CD14-positive monocyte (primary cell): ENCODE results near the gene ST6GALNAC3. TPM values are rescaled to one million over a fixed set of nuclear protein-coding genes. Genes with fewer than 3 reads are reported as not detected.

Experiments used
- DNase-seq, 3 donors: peaks; one replicate each; pipeline ENCODE4 v3.0.0-alpha.2; 2011 to 2022
- H2AFZ ChIP-seq: 2 replicates; pipeline ENCODE4 v1.6.0; 2012; ENCODE audit warnings: mild to moderate bottlenecking, low read depth, low read length, inconsistent platforms; ENCODE audit not compliant: insufficient read depth, poor library complexity, severe bottlenecking
- H3K27ac ChIP-seq, 2 donors: 1 replicate in 1 of 2; 2 replicates in 1 of 2; pipeline ENCODE4 v1.5.1; 2012 to 2013; ENCODE audit warnings: low read length in 2 of 2, control low read depth in 1 of 2, inconsistent platforms in 1 of 2, low read depth in 1 of 2, mild to moderate bottlenecking in 1 of 2
- H3K27me3 ChIP-seq, 2 donors: one replicate each; pipeline versions ENCODE4 v1.6.0 to v1.6.1; 2011 to 2013; ENCODE audit warnings: low read length in 2 of 2; ENCODE audit not compliant: control insufficient read depth in 2 of 2, insufficient read depth in 2 of 2
- H3K36me3 ChIP-seq, 2 donors: replicated peaks in 1 of 2; 1 replicate in 1 of 2; 2 replicates in 1 of 2; pipeline versions ENCODE4 v1.5.1 to v1.6.1; 2012 to 2013; ENCODE audit warnings: low read length in 2 of 2, control low read depth in 1 of 2, inconsistent platforms in 1 of 2, mild to moderate bottlenecking in 1 of 2; ENCODE audit not compliant: insufficient read depth in 2 of 2, control insufficient read depth in 1 of 2
- H3K4me1 ChIP-seq, 2 donors: 1 replicate in 1 of 2; 2 replicates in 1 of 2; pipeline versions ENCODE4 v1.5.1 to v1.6.1; 2012 to 2013; ENCODE audit warnings: low read length in 2 of 2, control low read depth in 1 of 2, inconsistent platforms in 1 of 2, mild to moderate bottlenecking in 1 of 2, moderate library complexity in 1 of 2; ENCODE audit not compliant: insufficient read depth in 2 of 2, control insufficient read depth in 1 of 2
- H3K4me2 ChIP-seq: replicated peaks from 2 replicates; pipeline ENCODE3; 2012; ENCODE audit warnings: low read length, moderate library complexity, mild to moderate bottlenecking; ENCODE audit not compliant: poor library complexity, severe bottlenecking; ENCODE audit errors: extremely low read depth
- H3K4me3 ChIP-seq, 3 experiments: fragments of 200-600 bp in 1 of 3; sonication (generic) in 1 of 3; replicated peaks in 1 of 3; 1 replicate in 2 of 3; 2 replicates in 1 of 3; pipeline ENCODE4 v1.5.1; 2011 to 2013; ENCODE audit warnings: low read length in 3 of 3, mild to moderate bottlenecking in 3 of 3, control low read depth in 2 of 3, low read depth in 2 of 3, inconsistent platforms in 1 of 3, moderate library complexity in 1 of 3
- H3K79me2 ChIP-seq: 2 replicates; pipeline ENCODE4 v1.6.0; 2012; ENCODE audit warnings: mild to moderate bottlenecking, control low read depth, inconsistent platforms, low read length, moderate library complexity; ENCODE audit not compliant: insufficient read depth
- H3K9ac ChIP-seq: 2 replicates; pipeline ENCODE4 v1.6.0; 2017; ENCODE audit warnings: low read length, mild to moderate bottlenecking; ENCODE audit not compliant: insufficient read depth, poor library complexity, severe bottlenecking
- H3K9me3 ChIP-seq, 2 donors: replicated peaks in 1 of 2; 1 replicate in 1 of 2; 2 replicates in 1 of 2; pipeline versions ENCODE4 v1.5.1 to v1.6.1; 2012 to 2013; ENCODE audit warnings: low read length in 2 of 2, control low read depth in 1 of 2; ENCODE audit not compliant: control insufficient read depth in 1 of 2, insufficient read depth in 1 of 2
- H4K20me1 ChIP-seq: 2 replicates; pipeline ENCODE4 v1.6.0; 2012; ENCODE audit warnings: mild to moderate bottlenecking, low read length, control low read depth, moderate library complexity; ENCODE audit not compliant: insufficient read depth
- H3K27ac Mint-ChIP-seq, 7 donors: one replicate each; pipeline ENCODE4 v1.8.0; 2020; ENCODE audit warnings: mild to moderate bottlenecking in 7 of 7, mixed read lengths in 7 of 7, moderate library complexity in 6 of 7, inconsistent platforms in 2 of 7
- H3K27me3 Mint-ChIP-seq, 3 donors: one replicate each; pipeline ENCODE4 v1.8.0; 2021 to 2022; ENCODE audit warnings: low read depth in 3 of 3, mild to moderate bottlenecking in 3 of 3, mixed read lengths in 3 of 3, moderate library complexity in 3 of 3, inconsistent platforms in 1 of 3
- H3K36me3 Mint-ChIP-seq, 2 donors: one replicate each; pipeline ENCODE4 v1.8.0; 2020; ENCODE audit warnings: mixed read lengths in 2 of 2, inconsistent platforms in 1 of 2, mild to moderate bottlenecking in 1 of 2
- H3K4me1 Mint-ChIP-seq: one replicate; pipeline ENCODE4 v1.8.0; 2020; ENCODE audit warnings: mild to moderate bottlenecking, mixed read lengths
- H3K4me3 Mint-ChIP-seq, 2 donors: one replicate each; pipeline ENCODE4 v1.8.0; 2020; ENCODE audit warnings: mild to moderate bottlenecking in 2 of 2, mixed read lengths in 2 of 2, moderate library complexity in 1 of 2
- H3K9me3 Mint-ChIP-seq, 7 donors: one replicate each; pipeline ENCODE4 v1.8.0; 2020 to 2022; ENCODE audit warnings: mixed read lengths in 7 of 7, mild to moderate bottlenecking in 6 of 7, moderate library complexity in 6 of 7, inconsistent platforms in 2 of 7
- WGBS: methylation state at CpG from one replicate; pipeline ENCODE4 v1.1.5; 2013; ENCODE audit warnings: missing lambda C conversion rate; ENCODE audit not compliant: insufficient coverage; 5-methylcytosine and 5-hydroxymethylcytosine counted together
- intact Hi-C, 2 donors: fragments of 100-400 bp; cut with micrococcal nuclease; formaldehyde crosslinking; loops; one replicate each; pipeline versions ENCODE4 v1.15.0 to v1.15.1; 2023
- polyA plus RNA-seq, 3 donors: library from polyadenylated mRNA; depleted of rRNA in 1 of 3; unstranded in 2 of 3; stranded (reverse) in 1 of 3; fragments of 300-500 nt in 2 of 3; fragments of >200 nt in 1 of 3; fragmentation: Illumina TruSeq in 2 of 3; gene quantifications; 1 replicate in 2 of 3; 2 replicates in 1 of 3; pipeline ENCODE4 v1.2.3, GENCODE V29; 2012 to 2021
- TF ChIP-seq, protein P1 (sequence below): fragments of 200-600 bp; IDR thresholded peaks from one replicate; pipeline ENCODE4 v1.8.0; 2022; ENCODE audit warnings: antibody characterized with exemption, mild to moderate bottlenecking

ST6GALNAC3 gene
- polyA plus RNA-seq, 3 donors: 6.5 to 9.2 (median 7.6) TPM

GRCh38 chr1:76179219-76179698, 104.7 kb downstream of the ST6GALNAC3 start:
- H3K9ac ChIP-seq: no peak overlapping the region
- H3K36me3 ChIP-seq: no peaks in the 10 kb centered on the region
- H3K27ac ChIP-seq: no peak overlapping the region
- no peaks in the 10 kb centered on the region for H4K20me1 ChIP-seq
- H3K79me2 ChIP-seq: no peaks in the 10 kb centered on the region
- no peaks in the 10 kb centered on the region for H3K9me3 ChIP-seq
- H3K4me1 ChIP-seq: no peaks in the 10 kb centered on the region
- H3K27ac Mint-ChIP-seq: no peak overlapping the region
- H3K4me3 ChIP-seq: no peak overlapping the region
- peaks cover 0 to 1% (median 0%) of the 10 kb centered on the region in 3 donors for H3K27me3 Mint-ChIP-seq
- H2AFZ ChIP-seq: no peak overlapping the region
- H3K4me3 Mint-ChIP-seq: no peak overlapping the region
- H3K4me1 Mint-ChIP-seq: peaks cover 2% of the 10 kb centered on the region
- no peaks in the 10 kb centered on the region for H3K27me3 ChIP-seq
- intact Hi-C loops: no loop called here
- H3K9me3 Mint-ChIP-seq: peaks cover 0 to 4% (median 0%) of the 10 kb centered on the region in 7 donors
- TF ChIP-seq, protein P1, sequence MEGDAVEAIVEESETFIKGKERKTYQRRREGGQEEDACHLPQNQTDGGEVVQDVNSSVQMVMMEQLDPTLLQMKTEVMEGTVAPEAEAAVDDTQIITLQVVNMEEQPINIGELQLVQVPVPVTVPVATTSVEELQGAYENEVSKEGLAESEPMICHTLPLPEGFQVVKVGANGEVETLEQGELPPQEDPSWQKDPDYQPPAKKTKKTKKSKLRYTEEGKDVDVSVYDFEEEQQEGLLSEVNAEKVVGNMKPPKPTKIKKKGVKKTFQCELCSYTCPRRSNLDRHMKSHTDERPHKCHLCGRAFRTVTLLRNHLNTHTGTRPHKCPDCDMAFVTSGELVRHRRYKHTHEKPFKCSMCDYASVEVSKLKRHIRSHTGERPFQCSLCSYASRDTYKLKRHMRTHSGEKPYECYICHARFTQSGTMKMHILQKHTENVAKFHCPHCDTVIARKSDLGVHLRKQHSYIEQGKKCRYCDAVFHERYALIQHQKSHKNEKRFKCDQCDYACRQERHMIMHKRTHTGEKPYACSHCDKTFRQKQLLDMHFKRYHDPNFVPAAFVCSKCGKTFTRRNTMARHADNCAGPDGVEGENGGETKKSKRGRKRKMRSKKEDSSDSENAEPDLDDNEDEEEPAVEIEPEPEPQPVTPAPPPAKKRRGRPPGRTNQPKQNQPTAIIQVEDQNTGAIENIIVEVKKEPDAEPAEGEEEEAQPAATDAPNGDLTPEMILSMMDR: no peak
- no peaks in the 10 kb centered on the region for H3K36me3 Mint-ChIP-seq
- DNase-seq: no peak
- no peak overlapping the region for H3K4me2 ChIP-seq

GRCh38 chr1:76185207-76185606, 110.7 kb downstream of the ST6GALNAC3 start:
- H3K27me3 Mint-ChIP-seq: no peaks in the 10 kb centered on the region

More at GRCh38 chr1:76185207-76185606, 110.7 kb downstream of the ST6GALNAC3 start:
- H3K9ac ChIP-seq: no peak overlapping the region
- no peak overlapping the region for H2AFZ ChIP-seq
- Mint-ChIP-seq H3K4me3 (no peak overlapping the region), H3K27ac (peak overlapping the region in 1 of 7 donors; percentile 20), H3K4me1 (no peaks in the 10 kb centered on the region), H3K36me3 (no peaks in the 10 kb centered on the region), H3K9me3 (peaks cover 0 to 7% (median 2%) of the 10 kb centered on the region in 7 donors)
- DNase-seq: no peak
- intact Hi-C loops: no loop called here
- 83% methylated on average over 2 of the region's 5 CpGs for WGBS
- TF ChIP-seq, protein P1: no peak
- H3K36me3 ChIP-seq: no peaks in the 10 kb centered on the region
- H3K4me3 ChIP-seq: no peak overlapping the region
- no peaks in the 10 kb centered on the region for H3K4me1 ChIP-seq
- no peaks in the 10 kb centered on the region for H3K9me3 ChIP-seq
- no peaks in the 10 kb centered on the region for H3K27me3 ChIP-seq
- H3K27ac ChIP-seq: no peak overlapping the region
- no peak overlapping the region for H3K4me2 ChIP-seq
- no peaks in the 10 kb centered on the region for H4K20me1 ChIP-seq
- no peaks in the 10 kb centered on the region for H3K79me2 ChIP-seq
